HCT116 (cell line): ENCODE measurements around the gene MAB21L3. TPM values are rescaled to one million over a fixed set of nuclear protein-coding genes. Genes with fewer than 3 reads are reported as not detected.

Source experiments
- ATAC-seq: fragments of 200-7000 bp; cut with Tn5 transposase; 2 replicates; pipeline ENCODE4 v1.9.1; 2020; ENCODE audit warnings: mild to moderate bottlenecking, moderate library complexity
- BruUV-seq: library from RNA; stranded (reverse); fragments of 400-500 nt; replicated peaks from 2 replicates; lab custom pipeline; 2021; lab: Mats Ljungman, UMichigan
- CTCF ChIA-PET: fragments of 300-600 bp; sonication (Branson Sonifier 250); formaldehyde crosslinking; loops from one replicate; lab custom pipeline; 2021; ENCODE audit warnings: antibody characterized with exemption; lab: Charles Lee
- POLR2A ChIA-PET: fragments of 300-600, 350-600 bp; sonication (Branson Sonifier 250); formaldehyde crosslinking; loops from one replicate; lab custom pipeline; 2021; ENCODE audit warnings: antibody characterized with exemption; lab: Charles Lee
- RAD21 ChIA-PET, 2 experiments: fragments of 300-600 bp; sonication (Branson Sonifier 250); formaldehyde crosslinking; loops; one replicate each; lab custom pipeline; 2023; ENCODE audit warnings: low total read pairs in 2 of 2; ENCODE audit not compliant: uncharacterized antibody in 2 of 2, unreplicated experiment in 2 of 2, low non-redundant PET in 1 of 2; lab: Charles Lee
- DNase-seq: peaks from one replicate; pipeline ENCODE4 v3.0.0-alpha.2; 2010; ENCODE audit warnings: low read depth, low spot score
- H2AFZ ChIP-seq: fragments of 200-600 bp; shearing (Covaris generic), sonication (generic); 2 replicates; pipeline ENCODE4 v1.6.1; 2017; ENCODE audit warnings: low read depth, mixed run types, mixed read lengths, antibody characterized with exemption, low read length; ENCODE audit not compliant: poor library complexity, severe bottlenecking
- H3K27ac ChIP-seq: 2 replicates; pipeline ENCODE4 v1.5.1; 2012; ENCODE audit warnings: low read depth, low read length
- H3K27me3 ChIP-seq: fragments of 200-600 bp; sonication (generic); 2 replicates; pipeline ENCODE4 v1.6.1; 2016; ENCODE audit warnings: mixed run types, low read length, mixed read lengths; ENCODE audit not compliant: insufficient read depth
- H3K36me3 ChIP-seq, 2 experiments: fragments of 200-500 bp in 1 of 2; fragments of 200-600 bp in 1 of 2; sonication (Bioruptor generic) in 1 of 2; sonication (generic) in 1 of 2; 2 replicates each; pipeline versions ENCODE4 v1.5.1 to v1.6.1; 2014 to 2016; ENCODE audit warnings: low read length in 2 of 2, inconsistent platforms in 1 of 2, mixed read lengths in 1 of 2, mixed run types in 1 of 2; ENCODE audit not compliant: insufficient read depth in 2 of 2, control insufficient read depth in 1 of 2
- H3K4me1 ChIP-seq, 2 experiments: fragments of 200-600 bp in 1 of 2; sonication (generic) in 1 of 2; 2 replicates each; pipeline versions ENCODE4 v1.5.1 to v1.6.1; 2012 to 2017; ENCODE audit warnings: low read length in 2 of 2, inconsistent platforms in 1 of 2, mild to moderate bottlenecking in 1 of 2, mixed read lengths in 1 of 2, mixed run types in 1 of 2, moderate library complexity in 1 of 2; ENCODE audit not compliant: insufficient read depth in 2 of 2, control insufficient read depth in 1 of 2
- H3K4me2 ChIP-seq: fragments of 200-600 bp; sonication (generic); 2 replicates; pipeline ENCODE4 v1.6.1; 2017; ENCODE audit warnings: mixed run types, low read length, mixed read lengths
- H3K4me3 ChIP-seq, 2 experiments: fragments of 200-600 bp in 1 of 2; sonication (generic) in 1 of 2; replicated peaks in 1 of 2; 2 replicates each; pipeline ENCODE4 v1.5.1; 2011 to 2016; ENCODE audit warnings: low read length in 2 of 2, control low read depth in 1 of 2, low read depth in 1 of 2, mild to moderate bottlenecking in 1 of 2, mixed read lengths in 1 of 2, mixed run types in 1 of 2
- H3K79me2 ChIP-seq: fragments of 200-600 bp; sonication (generic); 2 replicates; pipeline ENCODE4 v1.6.1; 2017; ENCODE audit warnings: mild to moderate bottlenecking, mixed run types, low read length, moderate library complexity, mixed read lengths; ENCODE audit not compliant: insufficient read depth
- H3K9ac ChIP-seq: fragments of 200-600 bp; sonication (generic); 2 replicates; pipeline ENCODE4 v1.6.1; 2016; ENCODE audit warnings: low read length, mixed read lengths
- H3K9me2 ChIP-seq: fragments of 200-600 bp; sonication (generic), shearing (Covaris generic); 2 replicates; pipeline ENCODE4 v1.6.1; 2017; ENCODE audit warnings: mixed run types, mild to moderate bottlenecking, moderate library complexity; ENCODE audit not compliant: insufficient read depth
- H3K9me3 ChIP-seq, 2 experiments: fragments of 200-500 bp in 1 of 2; fragments of 200-600 bp in 1 of 2; sonication (Bioruptor generic) in 1 of 2; sonication (generic) in 1 of 2; 2 replicates each; pipeline ENCODE4 v1.6.1; 2014 to 2017; ENCODE audit warnings: low read length in 2 of 2, mixed read lengths in 2 of 2, inconsistent platforms in 1 of 2, low read depth in 1 of 2, mild to moderate bottlenecking in 1 of 2, mixed run types in 1 of 2, moderate library complexity in 1 of 2; ENCODE audit not compliant: control insufficient read depth in 1 of 2, insufficient read depth in 1 of 2
- H4K20me1 ChIP-seq: fragments of 200-600 bp; sonication (generic), shearing (Covaris generic); 2 replicates; pipeline ENCODE4 v1.6.1; 2017; ENCODE audit warnings: mixed run types, mild to moderate bottlenecking, moderate library complexity; ENCODE audit not compliant: insufficient read depth
- CBX3 ChIP-seq: IDR thresholded peaks from 2 replicates; pipeline ENCODE4 v1.6.1; 2012; ENCODE audit warnings: low read depth
- CEBPB ChIP-seq: IDR thresholded peaks from 2 replicates; pipeline ENCODE4 v1.6.1; 2012; ENCODE audit warnings: low read depth
- CTCF ChIP-seq, 3 experiments: fragments of 200-600 bp in 1 of 3; sonication (generic) in 1 of 3; IDR thresholded peaks in 2 of 3; conservative IDR thresholded peaks in 1 of 3; 2 replicates each; pipeline ENCODE4 v1.5.1; 2012 to 2017; ENCODE audit warnings: low read depth in 2 of 3, low read length in 2 of 3, antibody characterized with exemption in 1 of 3, borderline replicate concordance in 1 of 3, control low read depth in 1 of 3, mild to moderate bottlenecking in 1 of 3, mixed read lengths in 1 of 3, mixed run types in 1 of 3, moderate library complexity in 1 of 3; ENCODE audit not compliant: insufficient read depth in 1 of 3
- EGR1 ChIP-seq: IDR thresholded peaks from 2 replicates; pipeline ENCODE4 v1.6.1; 2012; ENCODE audit warnings: low read depth
- ELF1 ChIP-seq: IDR thresholded peaks from 2 replicates; pipeline ENCODE4 v1.6.1; 2012; ENCODE audit warnings: low read depth, borderline replicate concordance
- EZH2phosphoT487 ChIP-seq: fragments of 200-600 bp; IDR thresholded peaks from 2 replicates; pipeline ENCODE4 v1.6.1; 2018; ENCODE audit warnings: antibody characterized with exemption, borderline replicate concordance
- FOSL1 ChIP-seq: IDR thresholded peaks from 2 replicates; pipeline ENCODE4 v1.6.1; 2012; ENCODE audit warnings: low read depth
- JUND ChIP-seq: IDR thresholded peaks from 2 replicates; pipeline ENCODE4 v1.6.1; 2012
- MAX ChIP-seq: IDR thresholded peaks from 2 replicates; pipeline ENCODE4 v1.6.1; 2012
- POLR2A ChIP-seq: IDR thresholded peaks from 2 replicates; pipeline ENCODE4 v1.7.0; 2011; ENCODE audit warnings: borderline replicate concordance; ENCODE audit not compliant: insufficient read depth, insufficient read length; ENCODE audit errors: extremely low read depth
- RAD21 ChIP-seq: IDR thresholded peaks from 2 replicates; pipeline ENCODE4 v1.6.1; 2012; ENCODE audit warnings: low read depth, mild to moderate bottlenecking
- SP1 ChIP-seq: IDR thresholded peaks from 2 replicates; pipeline ENCODE4 v1.6.1; 2012; ENCODE audit warnings: low read depth
- SRF ChIP-seq: IDR thresholded peaks from 2 replicates; pipeline ENCODE4 v1.6.1; 2012; ENCODE audit warnings: low read depth
- TCF7L2 ChIP-seq: IDR thresholded peaks from 2 replicates; pipeline ENCODE4 v1.7.0; 2011; ENCODE audit warnings: borderline replicate concordance, inconsistent platforms; ENCODE audit not compliant: insufficient read depth, insufficient read length; ENCODE audit errors: extremely low read depth
- YY1 ChIP-seq: IDR thresholded peaks from 2 replicates; pipeline ENCODE4 v1.6.1; 2011; ENCODE audit warnings: low read length, low read depth, moderate library complexity, mild to moderate bottlenecking; ENCODE audit not compliant: insufficient replicate concordance; ENCODE audit errors: extremely low read depth
- ZNF274 ChIP-seq: fragments of 200-500 bp; sonication (Bioruptor generic); IDR thresholded peaks from 2 replicates; pipeline ENCODE4 v1.6.1; 2014; ENCODE audit warnings: mild to moderate bottlenecking, low read depth, low read length, inconsistent platforms
- intact Hi-C: fragments of 100-400 bp; cut with micrococcal nuclease; formaldehyde crosslinking; loops from 2 replicates; pipeline ENCODE4 v1.10.0; 2022
- total RNA-seq: library from RNA; stranded (reverse); gene quantifications from one replicate; pipeline ENCODE4 v1.2.1, GENCODE V29; 2021; ENCODE audit not compliant: unreplicated experiment

The MAB21L3 gene
- total RNA-seq, 1 experiment from 2014 or later: not detected

- Histone ChIP-seq H2AFZ (no peak overlapping the region), H3K27me3 (no peaks in the 10 kb centered on the region), H3K36me3 (no peaks in the 10 kb centered on the region), H3K79me2 (no peaks in the 10 kb centered on the region), H3K4me2 (no peak overlapping the region), H4K20me1 (no peaks in the 10 kb centered on the region), H3K9me3 (no peaks in the 10 kb centered on the region), H3K9ac (no peak overlapping the region), H3K27ac (no peak overlapping the region), H3K4me1 (peaks cover 0 to 6% of the 10 kb centered on the region in 2 experiments; a peak in 1 of 4 replicates), H3K4me3 (no peak overlapping the region), H3K9me2 (no peaks in the 10 kb centered on the region)
- DNase-seq: no peak
- intact Hi-C loops: no loop called here
- TF ChIP-seq POLR2A (no peak), CBX3 (no peak)
- ChIA-PET CTCF (no interaction called here), POLR2A (no interaction called here), RAD21 (no interaction called here)
- no TSS peak for BruUV-seq
- ATAC-seq: no peak
Observed at GRCh38 chr1:116164604-116165368, 53.6 kb downstream of the MAB21L3 start.

GRCh38 chr1:116165572-116165971 is 54.4 kb downstream of the MAB21L3 start:
- no peaks in the 10 kb centered on the region for H3K9me3 ChIP-seq
- intact Hi-C loops: no loop called here
- H3K4me2 ChIP-seq: no peak overlapping the region
- no peaks in the 10 kb centered on the region for H3K27me3 ChIP-seq
- no peaks in the 10 kb centered on the region for H3K9me2 ChIP-seq
- no peaks in the 10 kb centered on the region for H4K20me1 ChIP-seq
- RAD21 ChIA-PET: no interaction called here
- H3K27ac ChIP-seq: no peak overlapping the region
- DNase-seq: no peak
- no peak overlapping the region for H2AFZ ChIP-seq
- H3K4me1 ChIP-seq: peaks cover 0 to 6% of the 10 kb centered on the region in 2 experiments; a peak in 1 of 4 replicates
- POLR2A ChIA-PET: no interaction called here
- H3K79me2 ChIP-seq: no peaks in the 10 kb centered on the region
- no peak for ATAC-seq
- H3K9ac ChIP-seq: no peak overlapping the region
- CTCF ChIA-PET: interaction anchor here (1.8 kb wide), 1 partner anchor 320 kb away, joined by 5 read pairs; no protein-coding TSS in a partner anchor
- BruUV-seq: no TSS peak
- H3K36me3 ChIP-seq: no peaks in the 10 kb centered on the region
- H3K4me3 ChIP-seq: no peak overlapping the region
- TF ChIP-seq POLR2A (no peak), CBX3 (no peak), CEBPB (no peak), ELF1 (no peak), SRF (no peak), RAD21 (no peak), TCF7L2 (no peak), SP1 (no peak), JUND (no peak), EGR1 (no peak), MAX (no peak), FOSL1 (no peak), CTCF (IDR thresholded peaks at IDR 0.05 in 2 of 3, conservative IDR thresholded peaks at IDR 0.05 in 1 of 3; ENCODE audit: borderline replicate concordance in 1 of 3, insufficient read depth in 1 of 3, low read depth in 2 of 3, low read length in 2 of 3) (no peak), YY1 (no peak), ZNF274 (no peak), EZH2phosphoT487 (no peak)
